Loucy (cell line): ENCODE measurements around the gene PLA2G4E.

Experiments used
- H2AFZ ChIP-seq: fragments of 200-600 bp; sonication (generic); 2 replicates; pipeline ENCODE4 v1.6.0; 2016; ENCODE audit warnings: antibody characterized with exemption, mild to moderate bottlenecking, low read length, moderate library complexity
- H3F3A ChIP-seq: fragments of 200-600 bp; 2 replicates; pipeline ENCODE4 v1.6.0; 2016; ENCODE audit warnings: antibody characterized with exemption, low read depth, mild to moderate bottlenecking
- H3K27me3 ChIP-seq: fragments of 200-600 bp; sonication (generic); 2 replicates; pipeline ENCODE4 v1.6.1; 2014; ENCODE audit warnings: low read length, mild to moderate bottlenecking; ENCODE audit not compliant: insufficient read depth, poor library complexity, severe bottlenecking
- H3K36me3 ChIP-seq: fragments of 200-600 bp; sonication (generic); 2 replicates; pipeline ENCODE4 v1.6.1; 2016; ENCODE audit warnings: low read length; ENCODE audit not compliant: insufficient read depth
- H3K4me1 ChIP-seq: fragments of 200-600 bp; sonication (generic); 2 replicates; pipeline ENCODE4 v1.5.1; 2014; ENCODE audit warnings: low read length, mild to moderate bottlenecking; ENCODE audit not compliant: insufficient read depth, poor library complexity, severe bottlenecking
- H3K4me2 ChIP-seq: fragments of 200-600 bp; sonication (generic); 2 replicates; pipeline ENCODE4 v1.6.0; 2014; ENCODE audit warnings: antibody characterized with exemption, low read length, low read depth, mild to moderate bottlenecking; ENCODE audit not compliant: poor library complexity, severe bottlenecking
- H3K4me3 ChIP-seq: fragments of 200-600 bp; sonication (generic); 2 replicates; pipeline ENCODE4 v1.5.1; 2014; ENCODE audit warnings: low read length, mild to moderate bottlenecking, mixed read lengths; ENCODE audit not compliant: poor library complexity, severe bottlenecking
- H3K79me2 ChIP-seq: fragments of 200-600 bp; sonication (generic); 2 replicates; pipeline ENCODE4 v1.6.1; 2014; ENCODE audit warnings: low read length; ENCODE audit not compliant: insufficient read depth
- H3K9ac ChIP-seq: fragments of 200-600 bp; sonication (generic); 2 replicates; pipeline ENCODE4 v1.6.0; 2014; ENCODE audit warnings: mild to moderate bottlenecking, low read depth, low read length, moderate library complexity; ENCODE audit not compliant: poor library complexity, severe bottlenecking
- H3K9me2 ChIP-seq: fragments of 200-600 bp; sonication (generic); replicated peaks from 2 replicates; pipeline ENCODE4 v1.6.1; 2016; ENCODE audit warnings: low read depth, low read length, mixed read lengths
- H3K9me3 ChIP-seq: fragments of 200-600 bp; sonication (generic); 2 replicates; pipeline ENCODE4 v1.6.1; 2014; ENCODE audit warnings: mild to moderate bottlenecking, antibody characterized with exemption, low read length, low read depth; ENCODE audit not compliant: insufficient read depth
- H4K20me1 ChIP-seq: fragments of 200-600 bp; sonication (generic); 2 replicates; pipeline ENCODE4 v1.6.0; 2014; ENCODE audit warnings: antibody characterized with exemption, low read length, mild to moderate bottlenecking; ENCODE audit not compliant: insufficient read depth, poor library complexity, severe bottlenecking
- EZH2phosphoT487 ChIP-seq: fragments of 200-600 bp; IDR thresholded peaks from 2 replicates; pipeline ENCODE4 v1.6.1; 2018; ENCODE audit warnings: antibody characterized with exemption, mild to moderate bottlenecking, moderate library complexity, borderline replicate concordance
- TF ChIP-seq, protein P1 (sequence below): fragments of 200-600 bp; sonication (generic); conservative IDR thresholded peaks from 2 replicates; pipeline ENCODE4 v1.5.1; 2014; ENCODE audit warnings: mild to moderate bottlenecking, antibody characterized with exemption, low read length

Gene PLA2G4E

DNA sequence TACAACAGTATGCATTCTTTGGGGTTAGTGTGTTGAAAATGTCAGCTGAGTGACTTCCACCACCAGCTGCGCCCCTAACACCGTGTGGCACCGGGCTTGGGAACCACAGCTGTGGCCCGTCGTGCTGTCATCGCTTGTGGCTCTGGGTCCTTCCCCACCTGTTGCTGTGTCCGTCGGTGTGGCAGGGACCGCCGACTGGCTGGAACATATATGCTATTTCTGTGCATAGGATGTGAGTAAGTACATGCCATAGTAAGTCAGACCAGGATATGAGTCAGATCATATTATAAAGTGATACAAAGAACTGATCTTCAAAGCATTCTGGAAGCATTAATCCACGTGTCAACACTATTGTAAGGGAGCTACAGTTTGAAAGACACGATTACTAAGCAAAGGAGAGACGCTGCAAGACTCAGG is 80.4 kb downstream of the PLA2G4E start:
- H3K4me3 ChIP-seq: no peak overlapping the region
- no peak overlapping the region for H3K4me2 ChIP-seq
- H3K4me1 ChIP-seq: no peaks in the 10 kb centered on the region
- H3K27me3 ChIP-seq: no peaks in the 10 kb centered on the region
- no peak overlapping the region for H3K9ac ChIP-seq
- no peak overlapping the region for H2AFZ ChIP-seq
- no peaks in the 10 kb centered on the region; the same call in 1 of the 2 replicates for H3K36me3 ChIP-seq
- no peak for TF ChIP-seq EZH2phosphoT487
- TF ChIP-seq, protein P1, sequence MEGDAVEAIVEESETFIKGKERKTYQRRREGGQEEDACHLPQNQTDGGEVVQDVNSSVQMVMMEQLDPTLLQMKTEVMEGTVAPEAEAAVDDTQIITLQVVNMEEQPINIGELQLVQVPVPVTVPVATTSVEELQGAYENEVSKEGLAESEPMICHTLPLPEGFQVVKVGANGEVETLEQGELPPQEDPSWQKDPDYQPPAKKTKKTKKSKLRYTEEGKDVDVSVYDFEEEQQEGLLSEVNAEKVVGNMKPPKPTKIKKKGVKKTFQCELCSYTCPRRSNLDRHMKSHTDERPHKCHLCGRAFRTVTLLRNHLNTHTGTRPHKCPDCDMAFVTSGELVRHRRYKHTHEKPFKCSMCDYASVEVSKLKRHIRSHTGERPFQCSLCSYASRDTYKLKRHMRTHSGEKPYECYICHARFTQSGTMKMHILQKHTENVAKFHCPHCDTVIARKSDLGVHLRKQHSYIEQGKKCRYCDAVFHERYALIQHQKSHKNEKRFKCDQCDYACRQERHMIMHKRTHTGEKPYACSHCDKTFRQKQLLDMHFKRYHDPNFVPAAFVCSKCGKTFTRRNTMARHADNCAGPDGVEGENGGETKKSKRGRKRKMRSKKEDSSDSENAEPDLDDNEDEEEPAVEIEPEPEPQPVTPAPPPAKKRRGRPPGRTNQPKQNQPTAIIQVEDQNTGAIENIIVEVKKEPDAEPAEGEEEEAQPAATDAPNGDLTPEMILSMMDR: no peak
- H3F3A ChIP-seq: no peaks in the 10 kb centered on the region
- no peaks in the 10 kb centered on the region for H3K9me3 ChIP-seq
- H4K20me1 ChIP-seq: no peaks in the 10 kb centered on the region
- no peaks in the 10 kb centered on the region for H3K9me2 ChIP-seq
- H3K79me2 ChIP-seq: no peaks in the 10 kb centered on the region

DNA sequence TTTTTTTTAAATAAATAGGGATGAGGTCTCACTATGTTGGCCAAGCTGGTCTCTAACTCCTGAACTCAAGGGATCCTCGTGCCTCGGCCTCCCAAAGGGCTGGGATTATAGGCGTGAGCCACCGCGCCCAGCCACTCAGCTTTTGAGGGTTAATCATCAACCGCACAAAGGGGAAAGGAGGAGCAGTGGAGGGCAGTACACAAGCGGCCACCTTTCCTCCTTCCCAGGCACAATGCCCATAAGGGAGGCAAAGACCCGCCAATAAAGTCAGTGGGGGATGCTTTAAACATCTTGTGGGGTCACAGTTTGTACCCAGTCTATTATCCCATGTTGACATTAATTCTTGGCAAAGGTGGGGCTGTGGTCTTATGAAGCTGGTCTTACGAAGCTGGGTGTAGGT is 80.9 kb downstream of the PLA2G4E start:
- Histone ChIP-seq H2AFZ (no peak overlapping the region), H3K36me3 (no peaks in the 10 kb centered on the region; the same call in 1 of the 2 replicates), H3F3A (no peaks in the 10 kb centered on the region), H3K9ac (no peak overlapping the region), H3K4me3 (no peak overlapping the region), H3K4me1 (peaks cover 4% of the 10 kb centered on the region), H4K20me1 (no peaks in the 10 kb centered on the region), H3K9me2 (no peaks in the 10 kb centered on the region), H3K79me2 (no peaks in the 10 kb centered on the region), H3K4me2 (no peak overlapping the region), H3K9me3 (no peaks in the 10 kb centered on the region), H3K27me3 (no peaks in the 10 kb centered on the region)
- TF ChIP-seq, protein P1: no peak
- no peak for TF ChIP-seq EZH2phosphoT487

DNA sequence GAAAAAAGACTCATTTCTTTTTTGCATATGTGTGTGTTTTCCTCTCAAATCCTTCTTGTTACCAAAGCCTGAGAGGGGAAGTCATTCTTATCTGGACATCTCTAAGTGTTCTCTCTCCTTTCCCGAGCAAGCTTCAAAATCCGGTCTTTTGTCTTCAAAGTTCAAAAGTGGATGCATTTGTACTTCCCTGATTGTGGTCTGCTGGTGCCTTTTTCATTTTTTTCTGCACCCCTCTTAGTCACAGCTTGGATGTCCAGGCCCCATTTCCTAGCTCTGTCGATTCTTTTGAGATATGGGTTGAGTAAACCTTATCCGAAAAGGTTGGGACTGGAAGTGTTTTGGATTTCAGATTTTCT is 83.3 kb downstream of the PLA2G4E start:
- peaks cover 12% of the 10 kb centered on the region for H3K4me1 ChIP-seq
- no peaks in the 10 kb centered on the region; the same call in 1 of the 2 replicates for H3K36me3 ChIP-seq
- no peak overlapping the region for H3K9ac ChIP-seq
- H2AFZ ChIP-seq: no peak overlapping the region
- H3F3A ChIP-seq: no peaks in the 10 kb centered on the region
- no peaks in the 10 kb centered on the region for H3K9me3 ChIP-seq
- H3K4me2 ChIP-seq: no peak overlapping the region
- no peak overlapping the region for H3K4me3 ChIP-seq
- H4K20me1 ChIP-seq: no peaks in the 10 kb centered on the region
- H3K27me3 ChIP-seq: no peaks in the 10 kb centered on the region
- no peak for TF ChIP-seq EZH2phosphoT487
- TF ChIP-seq, protein P1: no peak
- H3K79me2 ChIP-seq: no peaks in the 10 kb centered on the region
- no peaks in the 10 kb centered on the region for H3K9me2 ChIP-seq
